Amygdala (tissue), 56 donors: ENCODE measurements around the gene KCNJ18.
"Not testable (repeated sequence)": the region's sequence is repeated elsewhere in the genome, so short reads cannot be mapped to it uniquely, and the experiment has no call there.

Experiments
- DNase-seq, 56 donors: peaks; one replicate each; lab custom pipeline; 2025; lab: John Stamatoyannopoulos, UW

KCNJ18 gene

GRCh38 chr17:21699573-21700236 lies 7.4 kb downstream of the KCNJ18 start:
- DNase-seq = not testable (repeated sequence)

DNA sequence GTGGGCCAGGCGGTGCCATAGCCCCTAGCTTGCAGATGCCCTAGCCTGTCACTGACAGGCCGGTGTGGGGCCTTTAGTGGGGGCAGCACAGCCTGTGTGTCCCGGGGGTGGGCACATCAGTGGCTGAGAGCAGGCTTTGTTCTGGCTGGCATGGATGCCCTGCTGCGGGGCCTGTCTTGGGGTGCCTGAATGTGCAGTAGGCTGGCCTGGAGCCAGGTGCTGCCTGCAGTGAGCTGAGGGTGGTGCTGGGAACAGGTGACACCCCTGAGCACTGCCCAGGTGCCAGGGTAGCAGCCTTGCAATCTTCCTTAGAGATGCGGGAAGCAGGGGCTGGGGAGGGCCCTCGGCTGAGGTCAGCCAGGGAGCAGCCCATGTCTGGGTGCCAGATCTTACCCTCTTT lies 8.8 kb downstream of the KCNJ18 start:
- not testable (repeated sequence) for DNase-seq

GRCh38 chr17:21702029-21702428 lies 9.7 kb downstream of the KCNJ18 start:
- not testable (repeated sequence) for DNase-seq

DNA sequence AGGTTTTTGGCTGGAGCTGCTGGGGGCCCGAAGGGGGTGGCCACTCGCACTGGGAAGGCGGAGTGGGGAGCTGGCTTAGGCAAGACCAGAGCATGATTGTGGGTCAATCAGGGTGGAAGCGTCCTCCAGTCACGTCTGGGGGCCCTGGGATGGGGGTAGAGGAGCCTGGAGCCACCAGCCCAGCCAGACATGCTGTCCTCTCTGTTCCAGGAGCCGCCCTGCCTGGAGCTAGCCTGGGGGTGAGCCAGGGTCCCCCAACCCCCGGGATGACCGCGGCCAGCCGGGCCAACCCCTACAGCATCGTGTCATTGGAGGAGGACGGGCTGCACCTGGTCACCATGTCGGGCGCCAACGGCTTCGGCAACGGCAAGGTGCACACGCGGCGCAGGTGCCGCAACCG lies 10.2 kb downstream of the KCNJ18 start:
- not testable (repeated sequence) for DNase-seq

- not testable (repeated sequence) for DNase-seq
These were observed 10.8 kb downstream of the KCNJ18 start for GRCh38 chr17:21702940-21703640.

DNA sequence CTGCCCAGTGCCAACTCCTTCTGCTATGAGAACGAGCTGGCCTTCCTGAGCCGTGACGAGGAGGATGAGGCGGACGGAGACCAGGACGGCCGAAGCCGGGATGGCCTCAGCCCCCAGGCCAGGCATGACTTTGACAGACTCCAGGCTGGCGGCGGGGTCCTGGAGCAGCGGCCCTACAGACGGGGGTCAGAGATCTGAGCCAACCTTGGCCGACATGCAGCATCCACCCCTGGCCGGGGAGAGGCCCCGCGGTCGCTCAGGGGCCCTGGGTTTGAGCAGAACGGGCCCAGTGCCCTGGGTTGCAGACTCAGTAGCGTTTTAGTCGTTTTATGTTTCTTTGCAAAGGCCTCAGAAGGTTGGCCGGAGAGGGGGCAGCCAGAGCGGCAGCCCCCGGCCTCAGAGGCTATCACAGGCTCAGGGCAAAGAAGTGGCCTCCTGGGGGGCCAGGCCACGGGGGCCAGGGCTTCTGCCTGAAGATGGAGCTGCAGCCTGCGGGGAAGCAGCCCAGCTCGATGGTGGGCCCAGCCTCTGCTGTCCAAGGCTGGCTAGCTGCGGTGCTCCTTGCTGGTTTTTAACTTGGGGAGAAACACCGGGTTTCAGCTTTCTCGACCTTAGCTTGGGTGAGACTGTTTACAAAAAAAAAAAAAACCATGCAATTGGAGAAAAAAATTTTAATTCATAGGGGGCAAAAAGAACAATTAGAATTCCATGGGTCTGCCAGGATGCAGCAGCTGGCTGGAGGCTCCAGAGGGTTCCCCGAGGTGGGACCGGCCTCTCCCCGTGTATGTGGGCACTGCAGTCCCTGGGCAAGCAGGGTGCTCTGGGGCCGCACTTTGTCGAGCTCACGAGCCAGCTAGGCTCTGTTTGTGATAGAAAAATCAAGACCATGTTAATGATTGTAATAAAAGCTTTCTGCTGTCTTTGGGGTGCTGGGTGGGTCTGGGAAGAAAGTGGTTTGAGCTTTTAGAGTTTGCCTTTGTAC lies 11.9 kb downstream of the KCNJ18 start:
- DNase-seq = not testable (repeated sequence)

GRCh38 chr17:21705021-21705601 lies 12.8 kb downstream of the KCNJ18 start:
- no peak for DNase-seq

DNA sequence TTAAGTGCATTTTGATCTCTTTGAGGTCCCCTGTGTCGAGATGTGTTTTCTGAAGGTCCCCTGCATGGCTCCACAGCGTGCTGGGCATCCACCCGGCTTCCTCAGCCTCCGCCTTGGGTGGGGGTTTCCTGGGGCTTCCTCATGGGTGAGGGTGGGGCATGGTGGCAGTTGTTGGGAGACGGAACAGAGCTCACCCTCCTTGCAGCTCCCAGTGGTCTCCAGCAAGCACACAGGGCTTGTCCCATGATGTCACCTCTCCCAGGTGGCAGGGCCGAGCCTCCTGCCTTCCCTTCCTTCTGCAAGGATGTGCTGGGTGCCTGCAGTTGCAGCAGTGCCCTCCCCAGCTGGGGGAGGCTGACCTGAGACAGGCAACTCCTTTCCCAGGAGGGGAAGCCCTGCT lies 13.4 kb downstream of the KCNJ18 start:
- not testable (repeated sequence) for DNase-seq

- not testable (repeated sequence) for DNase-seq
These were observed 14.2 kb downstream of the KCNJ18 start for GRCh38 chr17:21706546-21706945.

GRCh38 chr17:21707131-21707530 lies 14.8 kb downstream of the KCNJ18 start:
- DNase-seq = not testable (repeated sequence)

- DNase-seq = not testable (repeated sequence)
These were observed 15.6 kb downstream of the KCNJ18 start for GRCh38 chr17:21707711-21708611.

- DNase-seq = not testable (repeated sequence)
These were observed 16.6 kb downstream of the KCNJ18 start for GRCh38 chr17:21708612-21709535.

GRCh38 chr17:21709994-21710393 lies 17.7 kb downstream of the KCNJ18 start:
- not testable (repeated sequence) for DNase-seq

GRCh38 chr17:21710486-21710885 lies 18.2 kb downstream of the KCNJ18 start:
- DNase-seq = not testable (repeated sequence)

DNA sequence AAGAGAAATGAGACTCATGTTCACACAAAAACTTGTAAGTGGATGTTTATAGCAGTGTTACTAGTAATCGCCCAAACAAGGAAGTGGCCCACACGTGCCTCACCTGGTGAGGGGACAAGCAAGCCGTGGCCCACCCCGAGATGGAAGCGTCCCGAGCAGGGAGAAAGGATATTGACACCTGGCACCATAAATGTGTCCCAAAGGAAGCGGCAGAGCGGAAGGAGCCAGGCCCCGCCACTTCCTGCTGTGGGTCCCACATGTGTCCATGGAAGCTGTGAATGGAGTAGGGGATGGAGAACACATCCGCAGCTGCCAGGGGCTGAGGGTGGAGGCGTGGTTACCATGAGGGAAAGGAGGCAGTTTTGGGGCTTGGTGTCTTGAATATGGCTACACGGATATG lies 18.9 kb downstream of the KCNJ18 start:
- DNase-seq = no peak

GRCh38 chr17:21713020-21713419 lies 20.7 kb downstream of the KCNJ18 start:
- not testable (repeated sequence) for DNase-seq

GRCh38 chr17:21713631-21714030 lies 21.3 kb downstream of the KCNJ18 start:
- not testable (repeated sequence) for DNase-seq

DNA sequence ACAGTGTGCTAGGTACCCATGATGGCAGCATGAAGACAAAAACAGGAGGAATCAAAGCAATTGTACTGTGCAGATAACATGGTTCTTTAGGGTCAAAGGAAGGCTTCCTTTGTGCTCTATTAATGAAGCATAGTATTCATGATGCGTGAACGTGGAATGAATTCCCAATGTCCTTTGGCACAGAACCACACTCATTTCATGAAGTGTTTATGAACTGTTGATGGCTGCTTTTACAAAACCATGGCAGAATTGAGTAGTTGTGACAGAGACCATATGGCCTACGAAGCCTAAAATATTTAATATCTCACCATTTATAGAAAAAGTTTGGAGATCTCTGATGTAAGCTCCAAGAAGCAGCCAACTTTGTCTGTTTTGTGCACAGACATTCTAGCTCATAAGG lies 22.4 kb downstream of the KCNJ18 start:
- DNase-seq = not testable (repeated sequence)
